Activated T-helper 2 cell treated with anti-CD3 and anti-CD28 coated beads, Interferon-gamma antibody, Interleukin-2, Interleukin-4, amounts not matched to agents 10 μg/mL and 5 μg/mL and 100 μg/mL, durations not matched to agents 14 hours and 24 hours and 36 hours (primary cell): ENCODE results near the gene NINJ2. TPM values are rescaled to one million over a fixed set of nuclear protein-coding genes. Genes with fewer than 3 reads are reported as not detected.

ENCODE experiments used
- DNase-seq: peaks from one replicate; pipeline ENCODE4 v3.0.0; 2021; ENCODE audit warnings: low spot score
- H3K27ac Mint-ChIP-seq: one replicate; pipeline ENCODE4 v1.8.0; 2021; ENCODE audit warnings: mixed read lengths
- H3K27me3 Mint-ChIP-seq: one replicate; pipeline ENCODE4 v1.8.0; 2021; ENCODE audit warnings: low read depth, mixed read lengths
- H3K36me3 Mint-ChIP-seq: one replicate; pipeline ENCODE4 v1.8.0; 2021; ENCODE audit warnings: low read depth, mixed read lengths
- H3K4me1 Mint-ChIP-seq: one replicate; pipeline ENCODE4 v1.8.0; 2021; ENCODE audit warnings: low read depth, mixed read lengths
- H3K4me3 Mint-ChIP-seq: one replicate; pipeline ENCODE4 v1.8.0; 2021; ENCODE audit warnings: low read depth, mild to moderate bottlenecking, moderate library complexity, mixed read lengths
- H3K9me3 Mint-ChIP-seq: one replicate; pipeline ENCODE4 v1.8.0; 2021; ENCODE audit warnings: mixed read lengths
- intact Hi-C: fragments of 100-400 bp; cut with micrococcal nuclease; formaldehyde crosslinking; loops from one replicate; pipeline ENCODE4 v1.15.1; 2023
- total RNA-seq: library from RNA; stranded (reverse); gene quantifications from 2 replicates; pipeline ENCODE4 v1.2.3, GENCODE V29; 2022

Gene NINJ2
- total RNA-seq, 1 donor from 2014 or later = 3.1 TPM

DNA sequence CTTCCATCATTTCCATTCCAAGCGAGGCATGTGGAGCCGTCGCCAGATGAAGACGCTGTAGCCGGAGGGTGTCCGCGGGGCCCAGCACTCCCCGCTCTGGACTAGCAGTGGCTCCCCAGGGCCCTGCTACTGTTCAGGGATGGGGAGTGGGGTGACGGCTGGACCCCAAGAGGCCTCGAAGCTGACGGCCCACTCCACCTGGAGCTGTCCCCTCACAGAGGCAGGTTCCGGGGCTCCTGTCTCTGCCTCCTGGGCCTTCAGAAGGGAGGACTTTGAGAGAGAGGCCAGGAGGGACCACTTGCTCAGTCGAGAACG is 101.9 kb downstream of the NINJ2 start:
- Mint-ChIP-seq H3K4me1 (peaks cover 31% of the 10 kb centered on the region), H3K27ac (no peak overlapping the region), H3K4me3 (no peak overlapping the region), H3K36me3 (peaks cover 35% of the 10 kb centered on the region), H3K27me3 (no peaks in the 10 kb centered on the region), H3K9me3 (no peaks in the 10 kb centered on the region)
- no peak for DNase-seq
- intact Hi-C loops = loop anchor here (5.0 kb wide), 1 partner anchor 386 kb away; the partner anchor contains the start of gene RAD52

DNA sequence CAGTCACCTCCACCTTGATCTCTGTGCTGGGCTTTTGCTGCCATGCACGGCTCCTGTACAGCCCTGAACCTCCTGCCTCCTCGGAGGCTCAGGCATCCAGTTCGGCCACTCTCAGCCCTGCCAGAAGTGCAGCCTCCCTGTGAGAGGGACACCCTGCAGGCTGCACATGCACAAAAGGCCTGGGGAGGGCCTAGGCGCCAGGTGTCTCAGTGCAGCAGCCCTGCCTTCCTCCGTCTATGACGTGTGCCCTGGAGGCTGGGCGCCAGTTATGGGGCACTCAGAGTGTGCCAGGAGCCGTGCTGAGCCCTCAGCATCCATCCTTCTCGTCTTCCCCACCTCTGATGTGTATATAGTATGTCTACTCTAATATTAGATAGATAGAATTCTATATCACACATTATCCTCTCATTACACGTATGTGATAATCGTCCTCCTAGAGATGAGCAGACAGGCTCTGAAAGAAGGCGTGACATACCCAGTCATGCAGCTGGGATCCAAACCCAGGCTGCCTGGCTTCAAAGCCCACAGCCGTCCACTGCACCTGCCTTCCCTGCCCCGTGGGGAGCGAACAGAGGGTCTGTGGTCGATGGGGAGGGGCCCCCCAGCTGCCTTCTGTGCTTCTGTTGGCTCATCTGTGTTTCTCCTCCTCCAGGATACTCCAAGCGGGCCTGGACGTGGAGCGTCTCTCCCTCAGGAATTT is 102.4 kb downstream of the NINJ2 start:
- DNase-seq = no peak
- H3K9me3 Mint-ChIP-seq = no peaks in the 10 kb centered on the region
- H3K36me3 Mint-ChIP-seq = peaks cover 40% of the 10 kb centered on the region
- H3K27me3 Mint-ChIP-seq = no peaks in the 10 kb centered on the region
- intact Hi-C loops = loop anchor here (5.0 kb wide), 1 partner anchor 386 kb away; the partner anchor contains the start of gene RAD52
- H3K4me3 Mint-ChIP-seq = no peak overlapping the region
- peaks cover 29% of the 10 kb centered on the region for H3K4me1 Mint-ChIP-seq
- no peak overlapping the region for H3K27ac Mint-ChIP-seq

- peaks cover 34% of the 10 kb centered on the region for H3K4me1 Mint-ChIP-seq
- DNase-seq = no peak
- H3K27ac Mint-ChIP-seq = no peak overlapping the region
Observed at GRCh38 chr12:559906-560455, 103.3 kb downstream of the NINJ2 start.

GRCh38 chr12:559208-559905 is 103.9 kb downstream of the NINJ2 start:
- Mint-ChIP-seq H3K27ac (no peak overlapping the region), H3K36me3 (peaks cover 45% of the 10 kb centered on the region), H3K9me3 (no peaks in the 10 kb centered on the region), H3K4me3 (no peak overlapping the region), H3K4me1 (peaks cover 33% of the 10 kb centered on the region), H3K27me3 (no peaks in the 10 kb centered on the region)
- no peak for DNase-seq
- intact Hi-C loops = no loop called here

More at GRCh38 chr12:559906-560455, 103.3 kb downstream of the NINJ2 start:
- no peaks in the 10 kb centered on the region for H3K9me3 Mint-ChIP-seq
- intact Hi-C loops = loop anchor here (5.0 kb wide), 1 partner anchor 387 kb away; the partner anchor contains the start of gene RAD52
- no peaks in the 10 kb centered on the region for H3K27me3 Mint-ChIP-seq
- no peak overlapping the region for H3K4me3 Mint-ChIP-seq
- peaks cover 45% of the 10 kb centered on the region for H3K36me3 Mint-ChIP-seq

DNA sequence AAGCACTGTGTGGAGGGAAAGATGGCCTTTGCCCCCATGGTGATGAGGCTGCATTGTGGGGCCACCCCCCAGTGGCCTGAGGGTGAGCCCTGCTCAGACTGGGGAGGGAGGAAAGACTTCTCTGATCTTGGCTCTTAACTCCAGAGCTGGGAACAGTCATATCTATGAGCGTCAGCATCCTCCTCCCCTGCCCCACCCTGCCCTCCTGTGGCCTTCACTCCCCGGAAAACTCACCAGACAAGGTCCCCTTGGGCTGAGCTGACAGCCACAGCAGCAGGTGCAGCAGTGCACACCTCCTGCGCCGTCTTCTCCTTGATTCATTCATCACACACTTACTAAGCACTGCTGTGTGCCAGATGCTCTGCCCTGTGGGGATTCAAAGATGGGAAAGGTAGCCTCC is 104.7 kb downstream of the NINJ2 start:
- H3K36me3 Mint-ChIP-seq = peaks cover 51% of the 10 kb centered on the region
- no peaks in the 10 kb centered on the region for H3K27me3 Mint-ChIP-seq
- no peak overlapping the region for H3K27ac Mint-ChIP-seq
- intact Hi-C loops = no loop called here
- no peak overlapping the region for H3K4me3 Mint-ChIP-seq
- peaks cover 29% of the 10 kb centered on the region for H3K4me1 Mint-ChIP-seq
- no peaks in the 10 kb centered on the region for H3K9me3 Mint-ChIP-seq
- DNase-seq = no peak

DNA sequence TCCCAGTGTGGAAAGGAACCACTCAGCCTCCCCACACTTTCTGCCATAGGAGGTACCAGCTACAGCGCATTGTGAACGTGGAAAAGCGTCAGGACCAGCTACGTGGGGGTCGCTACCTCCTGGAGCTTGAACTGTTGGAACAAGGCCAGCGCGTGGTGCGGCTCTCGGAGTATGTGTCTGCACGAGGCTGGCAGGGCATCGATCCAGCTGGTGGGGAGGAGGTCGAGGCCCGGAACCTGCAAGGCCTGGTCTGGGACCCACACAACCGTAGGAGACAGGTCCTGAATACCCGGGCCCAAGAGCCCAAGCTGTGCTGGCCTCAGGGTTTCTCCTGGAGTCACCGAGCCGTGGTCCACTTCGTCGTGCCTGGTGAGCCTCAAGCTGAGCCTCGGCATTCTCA is 106.7 kb downstream of the NINJ2 start:
- peaks cover 35% of the 10 kb centered on the region for H3K4me1 Mint-ChIP-seq
- no peak for DNase-seq
- intact Hi-C loops = no loop called here

DNA sequence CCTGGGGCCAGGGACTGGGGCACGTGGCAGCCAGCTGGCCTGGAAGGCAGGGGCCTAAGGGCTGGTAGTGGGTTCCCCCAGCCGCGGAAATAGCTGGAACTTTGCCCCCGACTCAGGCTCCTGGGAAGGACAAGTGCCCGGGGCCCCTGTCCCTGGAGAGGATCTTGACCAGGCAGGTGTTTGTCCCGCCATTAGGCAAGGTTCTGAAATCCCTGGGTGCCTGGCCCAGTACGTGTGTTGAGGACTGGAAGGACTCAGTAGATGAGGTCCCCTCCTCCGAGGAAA is 109.3 kb downstream of the NINJ2 start:
- intact Hi-C loops = no loop called here

More for the DNA sequence above, 106.7 kb downstream of the NINJ2 start:
- H3K9me3 Mint-ChIP-seq = no peaks in the 10 kb centered on the region
- no peak overlapping the region for H3K27ac Mint-ChIP-seq
- no peak overlapping the region for H3K4me3 Mint-ChIP-seq
- H3K27me3 Mint-ChIP-seq = no peaks in the 10 kb centered on the region
- H3K36me3 Mint-ChIP-seq = peaks cover 55% of the 10 kb centered on the region

DNA sequence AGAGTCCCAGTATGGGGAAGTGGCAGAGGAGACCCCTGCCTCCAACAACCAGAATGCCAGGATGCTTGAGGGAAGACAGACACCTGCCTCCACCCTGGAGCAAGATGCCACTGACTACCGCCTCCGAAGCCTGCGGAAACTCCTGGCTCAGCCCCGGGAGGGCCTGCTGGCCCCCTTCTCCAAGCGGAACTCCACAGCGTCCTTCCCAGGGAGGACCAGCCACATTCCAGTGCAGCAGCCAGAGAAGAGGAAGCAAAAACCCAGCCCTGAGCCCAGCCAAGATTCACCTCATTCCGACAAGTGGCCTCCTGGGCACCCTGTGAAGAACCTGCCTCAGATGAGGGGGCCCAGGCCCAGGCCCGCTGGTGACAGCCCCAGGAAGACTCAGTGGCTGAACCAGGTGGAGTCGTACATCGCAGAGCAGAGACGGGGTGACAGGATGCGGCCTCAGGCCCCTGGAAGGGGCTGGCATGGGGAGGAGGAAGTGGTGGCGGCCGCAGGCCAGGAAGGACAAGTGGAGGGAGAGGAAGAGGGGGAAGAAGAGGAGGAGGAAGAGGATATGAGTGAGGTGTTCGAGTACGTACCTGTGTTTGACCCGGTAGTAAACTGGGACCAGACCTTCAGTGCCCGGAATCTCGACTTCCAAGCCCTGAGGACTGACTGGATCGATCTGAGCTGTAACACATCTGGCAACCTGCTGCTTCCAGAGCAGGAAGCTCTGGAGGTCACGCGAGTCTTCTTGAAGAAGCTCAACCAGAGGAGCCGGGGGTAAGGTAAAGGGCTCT is 109.8 kb downstream of the NINJ2 start:
- Mint-ChIP-seq H3K27ac (peak overlapping the region; percentile 92), H3K4me3 (peak overlapping the region; percentile 93), H3K4me1 (peaks cover 46% of the 10 kb centered on the region), H3K36me3 (peaks cover 36% of the 10 kb centered on the region), H3K9me3 (no peaks in the 10 kb centered on the region), H3K27me3 (no peaks in the 10 kb centered on the region)
- intact Hi-C loops = loop anchor here (1.0 kb wide), 1 partner anchor 9 kb away; no protein-coding TSS in a partner anchor
- DNase-seq = peak; percentile 69

More for the DNA sequence above, 109.3 kb downstream of the NINJ2 start:
- Mint-ChIP-seq H3K4me3 (peak overlapping the region; percentile 93), H3K4me1 (peaks cover 47% of the 10 kb centered on the region), H3K36me3 (peaks cover 41% of the 10 kb centered on the region), H3K27me3 (no peaks in the 10 kb centered on the region), H3K9me3 (no peaks in the 10 kb centered on the region), H3K27ac (peak overlapping the region; percentile 80)
- no peak for DNase-seq

GRCh38 chr12:552466-552865 is 110.8 kb downstream of the NINJ2 start:
- H3K27ac Mint-ChIP-seq = peak overlapping the region; percentile 92
- intact Hi-C loops = no loop called here
- no peaks in the 10 kb centered on the region for H3K9me3 Mint-ChIP-seq
- H3K4me1 Mint-ChIP-seq = peaks cover 46% of the 10 kb centered on the region
- peak overlapping the region; percentile 55 for H3K4me3 Mint-ChIP-seq
- peaks cover 1% of the 10 kb centered on the region for H3K27me3 Mint-ChIP-seq
- DNase-seq = no peak
- H3K36me3 Mint-ChIP-seq = peaks cover 27% of the 10 kb centered on the region

DNA sequence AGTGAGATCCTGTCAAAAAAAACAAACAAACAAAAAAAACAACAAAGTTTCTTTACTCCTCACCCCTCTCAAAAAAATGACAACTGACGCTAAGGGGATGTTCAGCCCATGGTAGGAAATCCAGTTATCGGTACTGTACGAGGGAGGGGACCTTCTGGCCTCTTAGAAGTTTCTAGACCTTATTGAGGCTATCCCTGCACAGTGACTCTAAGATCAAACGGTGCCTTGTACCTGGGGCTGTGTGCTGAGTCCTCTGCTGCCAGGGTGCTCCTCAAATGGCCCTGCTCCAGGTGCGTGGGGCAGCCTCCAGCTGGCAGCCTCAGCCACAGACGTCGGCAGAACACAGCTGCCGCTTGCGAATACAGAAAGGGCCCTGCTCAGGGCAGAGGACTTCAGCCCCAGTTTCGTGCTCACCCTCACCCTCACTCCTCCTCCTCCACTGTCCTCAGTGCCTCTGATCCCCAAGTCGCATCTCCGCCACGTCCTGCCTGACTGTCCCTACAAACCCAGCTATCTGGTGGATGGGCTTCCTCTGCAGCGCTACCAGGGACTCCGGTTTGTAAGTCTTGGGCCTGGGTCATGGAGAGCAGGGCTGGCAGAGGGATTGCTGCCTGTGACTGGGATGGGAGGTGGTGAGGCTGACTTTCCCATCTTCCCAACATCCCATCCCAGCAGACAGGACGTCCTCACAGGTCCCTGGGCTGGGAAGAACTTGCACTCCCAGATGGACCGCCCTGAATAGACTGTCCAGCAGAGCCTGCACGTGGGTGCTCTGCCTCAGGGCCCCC is 112.6 kb downstream of the NINJ2 start:
- H3K27ac Mint-ChIP-seq = no peak overlapping the region
- peaks cover 15% of the 10 kb centered on the region for H3K36me3 Mint-ChIP-seq
- peaks cover 4% of the 10 kb centered on the region for H3K27me3 Mint-ChIP-seq
- DNase-seq = no peak
- H3K9me3 Mint-ChIP-seq = no peaks in the 10 kb centered on the region
- peaks cover 47% of the 10 kb centered on the region for H3K4me1 Mint-ChIP-seq
- no peak overlapping the region for H3K4me3 Mint-ChIP-seq
- intact Hi-C loops = no loop called here

DNA sequence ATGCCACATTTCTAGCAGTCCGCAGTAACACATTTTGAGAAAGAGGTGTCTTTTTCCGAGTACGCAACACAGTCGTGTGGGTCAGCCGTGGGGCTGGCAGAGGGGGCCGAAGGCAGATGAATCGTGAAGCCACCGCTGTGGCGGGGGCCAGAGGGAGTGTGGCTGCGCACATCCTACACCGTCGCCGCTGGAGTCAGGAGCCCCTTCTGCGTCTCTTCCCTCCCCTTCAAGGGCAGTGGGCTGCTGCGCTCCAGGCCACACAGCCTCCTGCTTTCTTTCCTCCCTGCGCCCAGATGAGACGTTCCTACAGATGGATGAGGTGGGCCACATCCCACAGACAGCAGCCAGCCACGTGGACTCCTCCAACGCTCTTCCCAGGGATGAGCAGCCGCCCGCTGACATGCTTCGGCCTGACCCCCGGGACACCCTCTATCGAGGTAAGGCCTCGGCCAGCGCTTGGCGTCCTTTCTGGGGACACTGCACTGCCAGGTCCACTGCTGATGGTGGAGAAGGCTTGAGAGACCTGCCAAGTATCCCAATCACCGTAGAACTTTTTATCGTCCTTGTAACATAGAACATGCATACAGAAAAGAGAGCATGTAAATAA is 113.7 kb downstream of the NINJ2 start:
- intact Hi-C loops = no loop called here
- DNase-seq = no peak
- Mint-ChIP-seq H3K36me3 (peaks cover 9% of the 10 kb centered on the region), H3K27ac (no peak overlapping the region), H3K4me1 (peaks cover 42% of the 10 kb centered on the region), H3K9me3 (no peaks in the 10 kb centered on the region), H3K4me3 (no peak overlapping the region), H3K27me3 (peaks cover 7% of the 10 kb centered on the region)
